Activated CD8-positive, alpha-beta memory T cell treated with anti-CD3 and anti-CD28 coated beads, Interleukin-2, amount 10 ng/mL, durations not matched to agents 7 days and 5 days (primary cell): ENCODE results near the gene PRKCB. TPM values are rescaled to one million over a fixed set of nuclear protein-coding genes. Genes with fewer than 3 reads are reported as not detected.
A peak's percentile ranks its signal among the peaks of the same experiment; 100 is the strongest.

Source experiments
- ATAC-seq: fragments of 150-1000 bp; cut with Tn5 transposase; one replicate; pipeline ENCODE4 v1.10.0; 2021; ENCODE audit warnings: moderate library complexity
- CTCF ChIA-PET: fragments of 350-600 bp; sonication (Branson Sonifier 250); formaldehyde crosslinking; loops from one replicate; lab custom pipeline; 2021; ENCODE audit warnings: antibody characterized with exemption; lab: Charles Lee
- DNase-seq: peaks from one replicate; pipeline ENCODE4 v3.0.0-alpha.2; 2020
- H3K27ac Mint-ChIP-seq: one replicate; pipeline ENCODE4 v1.8.0; 2021; ENCODE audit warnings: mild to moderate bottlenecking, mixed read lengths
- H3K27me3 Mint-ChIP-seq: one replicate; pipeline ENCODE4 v1.8.0; 2021; ENCODE audit warnings: mixed read lengths
- H3K36me3 Mint-ChIP-seq: one replicate; pipeline ENCODE4 v1.8.0; 2021; ENCODE audit warnings: mild to moderate bottlenecking, mixed read lengths
- H3K4me1 Mint-ChIP-seq: one replicate; pipeline ENCODE4 v1.8.0; 2021; ENCODE audit warnings: mixed read lengths
- H3K4me3 Mint-ChIP-seq: one replicate; pipeline ENCODE4 v1.8.0; 2021; ENCODE audit warnings: mild to moderate bottlenecking, moderate library complexity, mixed read lengths
- H3K9me3 Mint-ChIP-seq: one replicate; pipeline ENCODE4 v1.8.0; 2022; ENCODE audit warnings: low read depth, mixed read lengths
- total RNA-seq, 2 experiments: library from RNA; stranded (reverse); gene quantifications; one replicate each; pipeline ENCODE4 v1.2.3, GENCODE V29; 2021

Gene PRKCB
- total RNA-seq, 2 experiments from 2014 or later: 98.5 to 125 TPM

GRCh38 chr16:24174504-24174903 lies 338.7 kb downstream of the PRKCB start:
- H3K9me3 Mint-ChIP-seq: no peaks in the 10 kb centered on the region
- H3K36me3 Mint-ChIP-seq: peaks cover 45% of the 10 kb centered on the region
- H3K4me1 Mint-ChIP-seq: peaks cover 2% of the 10 kb centered on the region
- CTCF ChIA-PET: no interaction called here
- H3K4me3 Mint-ChIP-seq: no peak overlapping the region
- no peaks in the 10 kb centered on the region for H3K27me3 Mint-ChIP-seq
- no peak overlapping the region for H3K27ac Mint-ChIP-seq
- no peak for ATAC-seq
- no peak for DNase-seq

GRCh38 chr16:24174957-24175356 lies 339.2 kb downstream of the PRKCB start:
- CTCF ChIA-PET: no interaction called here
- Mint-ChIP-seq H3K27ac (no peak overlapping the region), H3K27me3 (no peaks in the 10 kb centered on the region), H3K36me3 (peaks cover 45% of the 10 kb centered on the region), H3K4me3 (no peak overlapping the region), H3K9me3 (no peaks in the 10 kb centered on the region), H3K4me1 (peaks cover 2% of the 10 kb centered on the region)
- ATAC-seq (no peak), DNase-seq (no peak)

- ATAC-seq (no peak), DNase-seq (no peak)
- Mint-ChIP-seq H3K27me3 (no peaks in the 10 kb centered on the region), H3K4me3 (no peak overlapping the region), H3K9me3 (no peaks in the 10 kb centered on the region), H3K27ac (no peak overlapping the region), H3K4me1 (peaks cover 3% of the 10 kb centered on the region), H3K36me3 (peaks cover 40% of the 10 kb centered on the region)
- CTCF ChIA-PET: no interaction called here
These were observed 342.7 kb downstream of the PRKCB start for GRCh38 chr16:24178496-24178895.

GRCh38 chr16:24180451-24180850 lies 344.7 kb downstream of the PRKCB start:
- H3K4me1 Mint-ChIP-seq: peaks cover 3% of the 10 kb centered on the region
- H3K27me3 Mint-ChIP-seq: no peaks in the 10 kb centered on the region
- H3K9me3 Mint-ChIP-seq: no peaks in the 10 kb centered on the region
- H3K36me3 Mint-ChIP-seq: peaks cover 29% of the 10 kb centered on the region
- H3K27ac Mint-ChIP-seq: no peak overlapping the region
- ATAC-seq: no peak
- no peak for DNase-seq
- no peak overlapping the region for H3K4me3 Mint-ChIP-seq
- CTCF ChIA-PET: no interaction called here

GRCh38 chr16:24188021-24188542 lies 352.3 kb downstream of the PRKCB start:
- peaks cover 34% of the 10 kb centered on the region for H3K36me3 Mint-ChIP-seq
- ATAC-seq: no peak
- CTCF ChIA-PET: interaction anchor here (0.8 kb wide), 1 partner anchor 16 kb away, joined by 3 read pairs; no protein-coding TSS in a partner anchor
- no peak for DNase-seq
- no peaks in the 10 kb centered on the region for H3K9me3 Mint-ChIP-seq
- peak overlapping the region; percentile 53 for H3K27ac Mint-ChIP-seq
- H3K4me3 Mint-ChIP-seq: no peak overlapping the region
- H3K27me3 Mint-ChIP-seq: no peaks in the 10 kb centered on the region
- H3K4me1 Mint-ChIP-seq: peaks cover 47% of the 10 kb centered on the region

GRCh38 chr16:24188751-24189318 lies 353.1 kb downstream of the PRKCB start:
- Mint-ChIP-seq H3K36me3 (peaks cover 36% of the 10 kb centered on the region), H3K4me3 (peak overlapping the region; percentile 13), H3K9me3 (no peaks in the 10 kb centered on the region), H3K4me1 (peaks cover 47% of the 10 kb centered on the region), H3K27me3 (no peaks in the 10 kb centered on the region), H3K27ac (peak overlapping the region; percentile 83)
- no peak for DNase-seq
- CTCF ChIA-PET: interaction anchor here (0.6 to 1.5 kb wide), 5 partner anchors 16 to 118 kb away, joined by 3 to 4 read pairs (median 3); no protein-coding TSS in a partner anchor
- peak; percentile 51 for ATAC-seq

GRCh38 chr16:24189941-24190340 lies 354.2 kb downstream of the PRKCB start:
- peak; percentile 59 for ATAC-seq
- H3K36me3 Mint-ChIP-seq: peaks cover 36% of the 10 kb centered on the region
- H3K27ac Mint-ChIP-seq: peak overlapping the region; percentile 83
- CTCF ChIA-PET: interaction anchor here (0.7 to 1.5 kb wide), 4 partner anchors 8 to 119 kb away, joined by 3 to 4 read pairs (median 3); no protein-coding TSS in a partner anchor
- peak overlapping the region; percentile 38 for H3K4me3 Mint-ChIP-seq
- H3K4me1 Mint-ChIP-seq: peaks cover 47% of the 10 kb centered on the region
- no peaks in the 10 kb centered on the region for H3K27me3 Mint-ChIP-seq
- DNase-seq: no peak
- H3K9me3 Mint-ChIP-seq: no peaks in the 10 kb centered on the region

GRCh38 chr16:24191876-24192402 lies 356.2 kb downstream of the PRKCB start:
- no peaks in the 10 kb centered on the region for H3K27me3 Mint-ChIP-seq
- H3K4me3 Mint-ChIP-seq: no peak overlapping the region
- CTCF ChIA-PET: interaction anchor here (1.1 kb wide), 1 partner anchor 121 kb away, joined by 3 read pairs; no protein-coding TSS in a partner anchor
- no peak overlapping the region for H3K27ac Mint-ChIP-seq
- H3K36me3 Mint-ChIP-seq: peaks cover 42% of the 10 kb centered on the region
- H3K4me1 Mint-ChIP-seq: peaks cover 60% of the 10 kb centered on the region
- H3K9me3 Mint-ChIP-seq: no peaks in the 10 kb centered on the region
- DNase-seq (no peak), ATAC-seq (no peak)

GRCh38 chr16:24195221-24195620 lies 359.4 kb downstream of the PRKCB start:
- Mint-ChIP-seq H3K4me1 (peaks cover 34% of the 10 kb centered on the region), H3K27me3 (no peaks in the 10 kb centered on the region), H3K27ac (no peak overlapping the region), H3K36me3 (peaks cover 48% of the 10 kb centered on the region), H3K4me3 (no peak overlapping the region), H3K9me3 (no peaks in the 10 kb centered on the region)
- no peak for DNase-seq
- CTCF ChIA-PET: no interaction called here
- no peak for ATAC-seq

- Mint-ChIP-seq H3K4me3 (no peak overlapping the region), H3K27me3 (no peaks in the 10 kb centered on the region), H3K4me1 (peaks cover 13% of the 10 kb centered on the region), H3K9me3 (no peaks in the 10 kb centered on the region), H3K27ac (no peak overlapping the region), H3K36me3 (peaks cover 42% of the 10 kb centered on the region)
- DNase-seq (no peak), ATAC-seq (no peak)
- CTCF ChIA-PET: no interaction called here
These were observed 363.2 kb downstream of the PRKCB start for GRCh38 chr16:24198807-24199533.

GRCh38 chr16:24203675-24204074 lies 367.9 kb downstream of the PRKCB start:
- no peaks in the 10 kb centered on the region for H3K9me3 Mint-ChIP-seq
- H3K36me3 Mint-ChIP-seq: peaks cover 32% of the 10 kb centered on the region
- H3K4me1 Mint-ChIP-seq: no peaks in the 10 kb centered on the region
- CTCF ChIA-PET: no interaction called here
- no peak for ATAC-seq
- no peak overlapping the region for H3K4me3 Mint-ChIP-seq
- no peak for DNase-seq
- H3K27me3 Mint-ChIP-seq: no peaks in the 10 kb centered on the region
- H3K27ac Mint-ChIP-seq: no peak overlapping the region

- H3K27ac Mint-ChIP-seq: no peak overlapping the region
- no peaks in the 10 kb centered on the region for H3K27me3 Mint-ChIP-seq
- no peak for ATAC-seq
- no peaks in the 10 kb centered on the region for H3K9me3 Mint-ChIP-seq
- DNase-seq: no peak
- H3K4me3 Mint-ChIP-seq: no peak overlapping the region
- peaks cover 28% of the 10 kb centered on the region for H3K36me3 Mint-ChIP-seq
- CTCF ChIA-PET: no interaction called here
- no peaks in the 10 kb centered on the region for H3K4me1 Mint-ChIP-seq
These were observed 368.4 kb downstream of the PRKCB start for GRCh38 chr16:24204150-24204665.

- DNase-seq (no peak), ATAC-seq (no peak)
- Mint-ChIP-seq H3K27me3 (no peaks in the 10 kb centered on the region), H3K4me1 (no peaks in the 10 kb centered on the region), H3K9me3 (no peaks in the 10 kb centered on the region), H3K36me3 (peaks cover 31% of the 10 kb centered on the region), H3K4me3 (no peak overlapping the region), H3K27ac (no peak overlapping the region)
- CTCF ChIA-PET: no interaction called here
These were observed 371.1 kb downstream of the PRKCB start for GRCh38 chr16:24206926-24207325.
